Left ventricle myocardium inferior (tissue), 1 donor: ENCODE data around the gene PRELID1. TPM values are rescaled to one million over a fixed set of nuclear protein-coding genes. Genes with fewer than 3 reads are reported as not detected.

Experiments
- DNase-seq: peaks from one replicate; pipeline ENCODE4 v3.0.0-alpha.2; 2020
- H3K27ac ChIP-seq: fragments of 200-600 bp; replicated peaks from 2 replicates; pipeline ENCODE4 v1.8.0; 2021
- H3K27me3 ChIP-seq: fragments of 200-600 bp; 2 replicates; pipeline ENCODE4 v1.8.0; 2021; ENCODE audit warnings: low read depth
- H3K36me3 ChIP-seq: fragments of 200-600 bp; 2 replicates; pipeline ENCODE4 v1.8.0; 2021
- H3K4me1 ChIP-seq: fragments of 200-600 bp; 2 replicates; pipeline ENCODE4 v1.8.0; 2021
- H3K4me3 ChIP-seq: fragments of 200-600 bp; 2 replicates; pipeline ENCODE4 v1.8.0; 2021; ENCODE audit warnings: mild to moderate bottlenecking, moderate library complexity
- H3K9me3 ChIP-seq: fragments of 200-600 bp; replicated peaks from 2 replicates; pipeline ENCODE4 v1.8.0; 2021
- intact Hi-C: fragments of 100-400 bp; cut with micrococcal nuclease; formaldehyde crosslinking; loops from one replicate; pipeline ENCODE4 v1.11.0; 2022
- total RNA-seq: library from RNA; stranded (reverse); fragmentation: NEBNext Ultra II Directional; extraction: Animal tissue kit (Norgen Biotek cat#: 25700); gene quantifications from one replicate; pipeline ENCODE4 v1.2.1, GENCODE V29; 2021
- TF ChIP-seq, protein P1 (sequence below): fragments of 200-600 bp; IDR thresholded peaks from 2 replicates; pipeline ENCODE4 v1.8.0; 2021; ENCODE audit warnings: antibody characterized with exemption, mild to moderate bottlenecking, borderline replicate concordance
- donor health status: DM: no; HTN: yes; CAD: no; lungs with severe emphysema.

PRELID1 gene
- total RNA-seq, 1 donor from 2014 or later, result 40.0 TPM

DNA sequence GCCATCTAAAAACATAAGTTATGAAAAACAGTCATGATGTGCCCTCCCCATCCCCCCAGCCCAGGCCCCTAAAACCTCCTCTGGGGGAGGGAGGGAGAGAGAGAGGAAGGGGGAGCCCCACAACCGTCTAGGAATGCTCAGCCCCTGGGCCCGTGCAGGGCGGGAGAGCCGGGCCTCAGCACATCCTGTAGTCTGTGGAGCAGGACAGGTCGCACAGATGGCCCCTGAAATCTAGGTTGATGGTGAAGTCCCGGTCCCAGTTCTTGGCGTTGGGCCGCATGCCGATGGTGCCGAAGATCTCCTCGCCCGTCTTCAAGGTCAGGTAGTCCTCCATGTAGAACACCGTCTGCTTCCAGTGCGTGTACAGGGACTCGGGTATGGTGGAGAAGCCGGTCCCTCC, 38.2 kb upstream of the PRELID1 start:
- no peaks in the 10 kb centered on the region for H3K27me3 ChIP-seq
- H3K9me3 ChIP-seq, result no peaks in the 10 kb centered on the region
- DNase-seq, result no peak
- TF ChIP-seq, protein P1, sequence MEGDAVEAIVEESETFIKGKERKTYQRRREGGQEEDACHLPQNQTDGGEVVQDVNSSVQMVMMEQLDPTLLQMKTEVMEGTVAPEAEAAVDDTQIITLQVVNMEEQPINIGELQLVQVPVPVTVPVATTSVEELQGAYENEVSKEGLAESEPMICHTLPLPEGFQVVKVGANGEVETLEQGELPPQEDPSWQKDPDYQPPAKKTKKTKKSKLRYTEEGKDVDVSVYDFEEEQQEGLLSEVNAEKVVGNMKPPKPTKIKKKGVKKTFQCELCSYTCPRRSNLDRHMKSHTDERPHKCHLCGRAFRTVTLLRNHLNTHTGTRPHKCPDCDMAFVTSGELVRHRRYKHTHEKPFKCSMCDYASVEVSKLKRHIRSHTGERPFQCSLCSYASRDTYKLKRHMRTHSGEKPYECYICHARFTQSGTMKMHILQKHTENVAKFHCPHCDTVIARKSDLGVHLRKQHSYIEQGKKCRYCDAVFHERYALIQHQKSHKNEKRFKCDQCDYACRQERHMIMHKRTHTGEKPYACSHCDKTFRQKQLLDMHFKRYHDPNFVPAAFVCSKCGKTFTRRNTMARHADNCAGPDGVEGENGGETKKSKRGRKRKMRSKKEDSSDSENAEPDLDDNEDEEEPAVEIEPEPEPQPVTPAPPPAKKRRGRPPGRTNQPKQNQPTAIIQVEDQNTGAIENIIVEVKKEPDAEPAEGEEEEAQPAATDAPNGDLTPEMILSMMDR, result no peak
- H3K36me3 ChIP-seq, result peaks cover 82% of the 10 kb centered on the region
- H3K4me3 ChIP-seq, result no peak overlapping the region
- H3K27ac ChIP-seq, result no peak overlapping the region
- no peaks in the 10 kb centered on the region for H3K4me1 ChIP-seq
- intact Hi-C loops, result no loop called here

DNA sequence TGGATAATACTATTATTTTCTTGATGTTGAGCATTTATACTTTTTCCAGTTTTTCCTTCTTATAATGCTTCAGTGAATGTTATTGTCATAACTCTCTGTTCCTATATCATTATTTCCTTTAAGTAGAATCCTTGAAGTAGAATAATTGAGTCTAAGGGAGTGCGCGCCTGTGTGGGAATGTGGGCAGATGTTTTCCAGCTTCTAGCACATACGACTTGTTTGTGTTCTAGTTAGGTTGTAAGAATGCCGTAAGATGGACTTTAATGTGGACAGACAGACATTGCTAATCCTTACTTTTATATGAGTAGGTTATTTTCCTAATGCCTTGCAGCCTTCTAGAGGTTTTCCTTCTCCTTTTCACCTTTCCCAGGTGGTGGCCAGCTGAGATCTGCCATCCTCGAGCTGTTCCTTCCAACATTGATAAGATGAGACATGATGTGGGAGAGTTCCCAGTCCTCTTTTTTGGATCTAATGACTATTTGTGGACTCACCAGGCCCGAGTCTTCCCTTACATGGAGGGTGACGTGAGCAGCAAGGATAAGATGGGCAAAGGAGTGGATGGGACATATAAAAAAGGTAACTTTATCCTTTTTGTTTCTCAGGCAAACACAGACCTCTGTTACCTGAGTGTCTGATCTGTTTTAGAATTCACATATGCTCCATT, 34.2 kb upstream of the PRELID1 start:
- no peak overlapping the region for H3K27ac ChIP-seq
- TF ChIP-seq, protein P1, result no peak
- no peaks in the 10 kb centered on the region for H3K4me1 ChIP-seq
- DNase-seq, result no peak
- H3K36me3 ChIP-seq, result peaks cover 83% of the 10 kb centered on the region
- no peak overlapping the region for H3K4me3 ChIP-seq
- H3K9me3 ChIP-seq, result no peaks in the 10 kb centered on the region
- intact Hi-C loops, result no loop called here
- no peaks in the 10 kb centered on the region for H3K27me3 ChIP-seq

DNA sequence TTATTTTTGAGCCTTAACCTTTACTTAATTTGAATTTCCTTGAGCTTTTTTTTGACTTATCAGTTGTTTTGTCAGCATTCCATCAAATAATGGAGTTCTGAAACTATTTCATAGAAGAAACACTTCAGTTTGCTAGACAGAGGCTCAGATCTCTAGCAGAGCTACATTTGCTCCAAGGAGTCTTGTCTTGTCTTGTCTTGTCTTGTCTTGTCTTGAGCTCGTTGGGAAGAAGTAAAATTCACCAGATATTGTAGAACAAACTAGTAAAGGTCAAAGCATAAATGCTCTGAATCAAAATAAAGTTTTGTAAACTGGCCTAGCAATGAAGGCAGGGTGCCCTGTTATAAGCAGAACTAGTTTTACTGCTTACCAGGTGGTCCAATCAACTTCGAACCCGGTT, 33.6 kb upstream of the PRELID1 start:
- H3K4me3 ChIP-seq, result no peak overlapping the region
- intact Hi-C loops, result loop anchor here (10.0 kb wide), 1 partner anchor 155 kb away; no protein-coding TSS in a partner anchor
- no peaks in the 10 kb centered on the region for H3K9me3 ChIP-seq
- H3K27me3 ChIP-seq, result no peaks in the 10 kb centered on the region
- no peaks in the 10 kb centered on the region for H3K4me1 ChIP-seq
- H3K36me3 ChIP-seq, result peaks cover 84% of the 10 kb centered on the region
- H3K27ac ChIP-seq, result no peak overlapping the region
- TF ChIP-seq, protein P1, result no peak
- no peak for DNase-seq

GRCh38 chr5:177270653-177271052, 32.9 kb upstream of the PRELID1 start:
- intact Hi-C loops, result loop anchor here (10.0 kb wide), 1 partner anchor 156 kb away; no protein-coding TSS in a partner anchor
- no peak overlapping the region for H3K4me3 ChIP-seq
- TF ChIP-seq, protein P1, result no peak
- no peak overlapping the region for H3K27ac ChIP-seq
- DNase-seq, result no peak
- H3K4me1 ChIP-seq, result no peaks in the 10 kb centered on the region
- H3K36me3 ChIP-seq, result peaks cover 84% of the 10 kb centered on the region
- no peaks in the 10 kb centered on the region for H3K9me3 ChIP-seq
- H3K27me3 ChIP-seq, result no peaks in the 10 kb centered on the region

GRCh38 chr5:177271113-177271512, 32.5 kb upstream of the PRELID1 start:
- peaks cover 84% of the 10 kb centered on the region for H3K36me3 ChIP-seq
- H3K27ac ChIP-seq, result no peak overlapping the region
- intact Hi-C loops, result loop anchor here (10.0 kb wide), 1 partner anchor 156 kb away; no protein-coding TSS in a partner anchor
- TF ChIP-seq, protein P1, result no peak
- H3K9me3 ChIP-seq, result no peaks in the 10 kb centered on the region
- DNase-seq, result no peak
- no peaks in the 10 kb centered on the region for H3K27me3 ChIP-seq
- no peak overlapping the region for H3K4me3 ChIP-seq
- no peaks in the 10 kb centered on the region for H3K4me1 ChIP-seq
